Endothelial cell (in vitro differentiated cells): ENCODE measurements around the gene CACTIN. TPM values are rescaled to one million over a fixed set of nuclear protein-coding genes. Genes with fewer than 3 reads are reported as not detected.

Source experiments
- DNase-seq: peaks from one replicate; pipeline ENCODE4 v3.0.0; 2021; ENCODE audit warnings: low spot score
- H3K27ac Mint-ChIP-seq: one replicate; pipeline ENCODE4 v1.8.0; 2021; ENCODE audit warnings: mixed read lengths, inconsistent platforms; ENCODE audit not compliant: unreplicated experiment
- H3K27me3 Mint-ChIP-seq: one replicate; pipeline ENCODE4 v1.8.0; 2021; ENCODE audit warnings: mild to moderate bottlenecking, moderate library complexity, mixed read lengths, inconsistent platforms; ENCODE audit not compliant: unreplicated experiment
- H3K36me3 Mint-ChIP-seq: one replicate; pipeline ENCODE4 v1.8.0; 2021; ENCODE audit warnings: mild to moderate bottlenecking, low read depth, mixed read lengths, inconsistent platforms; ENCODE audit not compliant: unreplicated experiment
- H3K4me1 Mint-ChIP-seq: one replicate; pipeline ENCODE4 v1.8.0; 2021; ENCODE audit warnings: mild to moderate bottlenecking, mixed read lengths, inconsistent platforms; ENCODE audit not compliant: unreplicated experiment
- H3K4me3 Mint-ChIP-seq: one replicate; pipeline ENCODE4 v1.8.0; 2021; ENCODE audit warnings: mild to moderate bottlenecking, mixed read lengths, inconsistent platforms; ENCODE audit not compliant: unreplicated experiment
- H3K9me3 Mint-ChIP-seq: one replicate; pipeline ENCODE4 v1.8.0; 2021; ENCODE audit warnings: mixed read lengths, inconsistent platforms; ENCODE audit not compliant: unreplicated experiment
- CTCF ChIP-seq: fragments of 200-600 bp; sonication (generic); IDR thresholded peaks from one replicate; pipeline ENCODE4 v1.5.0; 2021; ENCODE audit warnings: antibody characterized with exemption; ENCODE audit not compliant: unreplicated experiment
- total RNA-seq: library from RNA; stranded (reverse); fragmentation: NEBNext Ultra II Directional; extraction: Animal tissue kit (Norgen Biotek cat#: 25700); gene quantifications from one replicate; pipeline ENCODE4 v1.2.1, GENCODE V29; 2021; ENCODE audit not compliant: unreplicated experiment

Gene CACTIN
- total RNA-seq, 1 donor from 2014 or later = 31.8 TPM

- Mint-ChIP-seq H3K9me3 (no peaks in the 10 kb centered on the region), H3K4me3 (no peak overlapping the region), H3K4me1 (peaks cover 11% of the 10 kb centered on the region), H3K27me3 (peaks cover 8% of the 10 kb centered on the region), H3K27ac (no peak overlapping the region), H3K36me3 (no peaks in the 10 kb centered on the region)
- TF ChIP-seq CTCF = no peak
- no peak for DNase-seq
These were observed 20.4 kb downstream of the CACTIN start for GRCh38 chr19:3606174-3606689.

GRCh38 chr19:3605770-3606169 lies 20.8 kb downstream of the CACTIN start:
- no peak for DNase-seq
- Mint-ChIP-seq H3K36me3 (no peaks in the 10 kb centered on the region), H3K9me3 (no peaks in the 10 kb centered on the region), H3K4me1 (peaks cover 11% of the 10 kb centered on the region), H3K27me3 (peaks cover 8% of the 10 kb centered on the region), H3K4me3 (no peak overlapping the region), H3K27ac (no peak overlapping the region)
- TF ChIP-seq CTCF = no peak

- no peaks in the 10 kb centered on the region for H3K9me3 Mint-ChIP-seq
- peaks cover 4% of the 10 kb centered on the region for H3K27me3 Mint-ChIP-seq
- peaks cover 11% of the 10 kb centered on the region for H3K4me1 Mint-ChIP-seq
- DNase-seq = no peak
- TF ChIP-seq CTCF = no peak
- H3K36me3 Mint-ChIP-seq = no peaks in the 10 kb centered on the region
- no peak overlapping the region for H3K4me3 Mint-ChIP-seq
- H3K27ac Mint-ChIP-seq = no peak overlapping the region
These were observed 21.2 kb downstream of the CACTIN start for GRCh38 chr19:3605361-3605760.

- no peak overlapping the region for H3K4me3 Mint-ChIP-seq
- no peaks in the 10 kb centered on the region for H3K36me3 Mint-ChIP-seq
These were observed 21.6 kb downstream of the CACTIN start for GRCh38 chr19:3604987-3605343.

More at GRCh38 chr19:3604987-3605343, 21.6 kb downstream of the CACTIN start:
- no peak for TF ChIP-seq CTCF
- Mint-ChIP-seq H3K4me1 (peaks cover 11% of the 10 kb centered on the region), H3K27ac (no peak overlapping the region), H3K9me3 (no peaks in the 10 kb centered on the region), H3K27me3 (peaks cover 4% of the 10 kb centered on the region)
- no peak for DNase-seq
